Endothelial cell of umbilical vein (primary cell): ENCODE results near the gene ATXN3L. TPM values are rescaled to one million over a fixed set of nuclear protein-coding genes. Genes with fewer than 3 reads are reported as not detected.

Experiments
- BruUV-seq: library from RNA; stranded (reverse); fragments of 400-500 nt; replicated peaks from 2 replicates; lab custom pipeline; 2021; lab: Mats Ljungman, UMichigan
- CTCF ChIA-PET: fragments of 300-600, 350-600 bp; sonication (Branson Sonifier 250); formaldehyde crosslinking; loops from one replicate; lab custom pipeline; 2021; ENCODE audit warnings: antibody characterized with exemption, inconsistent platforms; lab: Charles Lee
- POLR2A ChIA-PET: fragments of 300-600, 350-600 bp; sonication (Branson Sonifier 250); formaldehyde crosslinking; loops from one replicate; lab custom pipeline; 2021; ENCODE audit warnings: antibody characterized with exemption, inconsistent platforms; lab: Charles Lee
- DNase-seq: peaks from one replicate; pipeline ENCODE4 v3.0.0-alpha.2; 2011; ENCODE audit warnings: low read depth, low spot score
- FAIRE-seq: peaks from 2 replicates; lab custom pipeline; 2011; peaks lifted over from hg19 to GRCh38; lab: Jason Lieb, UNC
- H2AFZ ChIP-seq: 2 replicates; pipeline ENCODE4 v1.6.0; 2012; ENCODE audit warnings: low read depth, low read length, control low read depth, inconsistent platforms
- H3K27ac ChIP-seq: 2 replicates; pipeline ENCODE4 v1.5.1; 2011; ENCODE audit warnings: low read depth, mild to moderate bottlenecking, control low read depth, low read length, moderate library complexity; ENCODE audit not compliant: insufficient read depth
- H3K27me3 ChIP-seq, 2 experiments: 2 replicates each; pipeline versions ENCODE4 v1.6.0 to v1.6.1; 2011; ENCODE audit warnings: low read length in 2 of 2, mixed read lengths in 1 of 2; ENCODE audit not compliant: control insufficient read depth in 2 of 2, insufficient read depth in 2 of 2
- H3K36me3 ChIP-seq, 2 experiments: 2 replicates in 1 of 2; 3 replicates in 1 of 2; pipeline ENCODE4 v1.5.1; 2011; ENCODE audit warnings: low read length in 2 of 2, mild to moderate bottlenecking in 1 of 2, moderate library complexity in 1 of 2; ENCODE audit not compliant: control insufficient read depth in 2 of 2, insufficient read depth in 2 of 2; ENCODE audit errors: extremely low read depth in 1 of 2
- H3K4me1 ChIP-seq: 3 replicates; pipeline ENCODE4 v1.5.1; 2011; ENCODE audit warnings: mild to moderate bottlenecking, low read length; ENCODE audit not compliant: control insufficient read depth, insufficient read depth; ENCODE audit errors: extremely low read depth
- H3K4me2 ChIP-seq: 2 replicates; pipeline ENCODE4 v1.6.1; 2011; ENCODE audit warnings: low read length, control low read depth, mixed read lengths; ENCODE audit not compliant: insufficient read depth
- H3K4me3 ChIP-seq, 3 experiments: fragments of 200-600 bp in 1 of 3; sonication (generic), shearing (Covaris generic) in 1 of 3; replicated peaks in 1 of 3; 2 replicates each; pipeline ENCODE4 v1.5.1; 2011 to 2016; ENCODE audit warnings: control low read depth in 3 of 3, low read length in 3 of 3, mild to moderate bottlenecking in 2 of 3, inconsistent platforms in 1 of 3, low read depth in 1 of 3, moderate library complexity in 1 of 3; ENCODE audit not compliant: insufficient read depth in 1 of 3
- H3K79me2 ChIP-seq: 2 replicates; pipeline ENCODE4 v1.6.0; 2012; ENCODE audit warnings: low read length, inconsistent platforms; ENCODE audit not compliant: control insufficient read depth, insufficient read depth
- H3K9ac ChIP-seq: replicated peaks from 2 replicates; pipeline ENCODE3; 2011; ENCODE audit warnings: low read length, control low read depth; ENCODE audit not compliant: insufficient read depth; ENCODE audit errors: extremely low read depth
- H3K9me1 ChIP-seq: replicated peaks from 3 replicates; pipeline ENCODE4 v1.6.0; 2011; ENCODE audit warnings: mild to moderate bottlenecking, low read length; ENCODE audit not compliant: control insufficient read depth, insufficient read depth; ENCODE audit errors: extremely low read depth
- H3K9me3 ChIP-seq: replicated peaks from 2 replicates; pipeline ENCODE4 v1.5.1; 2012; ENCODE audit warnings: low read length, inconsistent platforms; ENCODE audit not compliant: control insufficient read depth, insufficient read depth
- H4K20me1 ChIP-seq: replicated peaks from 2 replicates; pipeline ENCODE3; 2011; ENCODE audit warnings: mild to moderate bottlenecking, low read length; ENCODE audit not compliant: control insufficient read depth, insufficient read depth; ENCODE audit errors: extremely low read depth
- GATA2 ChIP-seq: IDR thresholded peaks from 2 replicates; pipeline ENCODE4 v1.7.0; 2011; ENCODE audit warnings: low read depth, mild to moderate bottlenecking, moderate library complexity, mixed read lengths, low read length; ENCODE audit not compliant: insufficient read length, insufficient read depth
- JUN ChIP-seq: IDR thresholded peaks from 2 replicates; pipeline ENCODE4 v1.6.1; 2011; ENCODE audit warnings: borderline replicate concordance, low read depth; ENCODE audit not compliant: insufficient read length, insufficient read depth
- MYC ChIP-seq: IDR thresholded peaks from one replicate; pipeline ENCODE4 v1.6.1; 2011; ENCODE audit warnings: mild to moderate bottlenecking, low read depth, low read length
- POLR2A ChIP-seq: IDR thresholded peaks from 2 replicates; pipeline ENCODE4 v1.6.1; 2012; ENCODE audit warnings: low read depth, mild to moderate bottlenecking, control low read depth, low read length
- POLR2AphosphoS5 ChIP-seq: IDR thresholded peaks from 2 replicates; pipeline ENCODE4 v1.6.1; 2012; ENCODE audit warnings: low read depth, mild to moderate bottlenecking, control low read depth, low read length, moderate library complexity; ENCODE audit not compliant: insufficient read depth
- dilution Hi-C: fragments of 300-500 bp; cut with MboI; formaldehyde crosslinking; loops from one replicate; pipeline ENCODE4 v1.15.0; 2019; ENCODE audit warnings: low sequenced_read_pairs; ENCODE audit not compliant: extremely low pct_ligation_motif_present
- intact Hi-C: fragments of 100-400 bp; cut with micrococcal nuclease; formaldehyde crosslinking; loops from one replicate; pipeline ENCODE4 v1.10.0; 2022
- polyA plus RNA-seq, 4 experiments: library from polyadenylated mRNA; depleted of rRNA in 3 of 4; stranded (reverse) in 3 of 4; unstranded in 1 of 4; fragments of >200 nt; gene quantifications; 2 replicates each; pipeline versions ENCODE4 v1.2.1 to v1.2.3, GENCODE V29; 2011 to 2012; ENCODE audit warnings: missing spikeins in 1 of 4
- total RNA-seq: library from RNA; stranded (reverse); gene quantifications from 2 replicates; pipeline ENCODE4 v1.2.3, GENCODE V29; 2021
- TF ChIP-seq, protein P1 (sequence below): IDR thresholded peaks from 2 replicates; pipeline ENCODE4 v1.6.1; 2011; ENCODE audit not compliant: insufficient read depth, insufficient read length
- TF ChIP-seq, protein P2 (sequence below), 2 donors: IDR thresholded peaks; 1 replicate in 1 of 2; 2 replicates in 1 of 2; pipeline ENCODE4 v1.5.1; 2011; ENCODE audit warnings: low read length in 2 of 2, mild to moderate bottlenecking in 2 of 2, moderate library complexity in 2 of 2, control low read depth in 1 of 2, inconsistent platforms in 1 of 2, low read depth in 1 of 2; ENCODE audit not compliant: insufficient read depth in 1 of 2; ENCODE audit errors: extremely low read depth in 1 of 2

ATXN3L gene
- total and polyA plus RNA-seq, 2 donors (not counting 3 experiments of a cell fraction or from before 2014, with no cell fraction given), result not detected

DNA sequence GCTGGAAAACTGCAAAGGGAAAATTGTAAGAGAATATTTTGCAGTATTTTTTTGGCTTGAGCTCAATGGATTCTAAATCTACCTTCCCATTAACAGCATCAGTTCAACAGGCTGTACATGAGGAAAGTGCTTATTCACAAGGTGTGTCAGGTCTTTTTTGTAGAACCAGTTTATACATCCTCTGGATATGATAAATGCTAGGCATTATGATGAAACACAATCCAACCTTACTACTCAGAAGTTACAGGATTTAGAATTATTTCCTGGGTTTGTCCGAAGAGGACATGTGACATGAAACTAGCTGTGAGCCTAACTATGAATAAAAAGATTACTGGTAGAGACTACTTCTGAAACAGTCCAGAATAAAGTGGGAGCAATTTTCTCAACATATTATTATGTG, 49.5 kb downstream of the ATXN3L start:
- Histone ChIP-seq H3K9me3 (no peaks in the 10 kb centered on the region), H2AFZ (no peak overlapping the region), H4K20me1 (no peaks in the 10 kb centered on the region), H3K4me1 (no peaks in the 10 kb centered on the region), H3K4me2 (no peak overlapping the region), H3K9ac (no peak overlapping the region), H3K9me1 (no peaks in the 10 kb centered on the region), H3K27ac (no peak overlapping the region), H3K27me3 (no peaks in the 10 kb centered on the region), H3K4me3 (no peak overlapping the region), H3K36me3 (no peaks in the 10 kb centered on the region), H3K79me2 (no peaks in the 10 kb centered on the region)
- intact Hi-C loops (no loop called here), dilution Hi-C loops (no loop called here)
- no TSS peak for BruUV-seq
- TF ChIP-seq MYC (no peak), POLR2A (no peak), POLR2AphosphoS5 (no peak), JUN (no peak), GATA2 (no peak)
- TF ChIP-seq, protein P1, sequence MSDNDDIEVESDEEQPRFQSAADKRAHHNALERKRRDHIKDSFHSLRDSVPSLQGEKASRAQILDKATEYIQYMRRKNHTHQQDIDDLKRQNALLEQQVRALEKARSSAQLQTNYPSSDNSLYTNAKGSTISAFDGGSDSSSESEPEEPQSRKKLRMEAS, result no peak
- TF ChIP-seq, protein P2, sequence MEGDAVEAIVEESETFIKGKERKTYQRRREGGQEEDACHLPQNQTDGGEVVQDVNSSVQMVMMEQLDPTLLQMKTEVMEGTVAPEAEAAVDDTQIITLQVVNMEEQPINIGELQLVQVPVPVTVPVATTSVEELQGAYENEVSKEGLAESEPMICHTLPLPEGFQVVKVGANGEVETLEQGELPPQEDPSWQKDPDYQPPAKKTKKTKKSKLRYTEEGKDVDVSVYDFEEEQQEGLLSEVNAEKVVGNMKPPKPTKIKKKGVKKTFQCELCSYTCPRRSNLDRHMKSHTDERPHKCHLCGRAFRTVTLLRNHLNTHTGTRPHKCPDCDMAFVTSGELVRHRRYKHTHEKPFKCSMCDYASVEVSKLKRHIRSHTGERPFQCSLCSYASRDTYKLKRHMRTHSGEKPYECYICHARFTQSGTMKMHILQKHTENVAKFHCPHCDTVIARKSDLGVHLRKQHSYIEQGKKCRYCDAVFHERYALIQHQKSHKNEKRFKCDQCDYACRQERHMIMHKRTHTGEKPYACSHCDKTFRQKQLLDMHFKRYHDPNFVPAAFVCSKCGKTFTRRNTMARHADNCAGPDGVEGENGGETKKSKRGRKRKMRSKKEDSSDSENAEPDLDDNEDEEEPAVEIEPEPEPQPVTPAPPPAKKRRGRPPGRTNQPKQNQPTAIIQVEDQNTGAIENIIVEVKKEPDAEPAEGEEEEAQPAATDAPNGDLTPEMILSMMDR (IDR thresholded peaks at IDR 0.05; ENCODE audit: extremely low read depth in 1 of 2, insufficient read depth in 1 of 2, low read depth in 1 of 2, low read length in 2 of 2), result no peak
- FAIRE-seq, result no peak
- CTCF ChIA-PET, result no interaction called here
- no peak for DNase-seq
- POLR2A ChIA-PET, result no interaction called here
